Pons (tissue), 1 donor: ENCODE data around the gene HSPA8.
A peak's percentile ranks its signal among the peaks of the same experiment; 100 is the strongest.
"Not testable (repeated sequence)": the region's sequence is repeated elsewhere in the genome, so short reads cannot be mapped to it uniquely, and the experiment has no call there.

Experiments
- DNase-seq: peaks from one replicate; pipeline ENCODE4 v3.0.0-alpha.2; 2016; ENCODE audit warnings: low spot score

The HSPA8 gene

GRCh38 chr11:123061403-123062157, at the start of gene HSPA8:
Gene HSPA8, minus strand, starts transcription at chr11:123062136. Its CDS starts 812 bp downstream, at chr11:123061324.
- DNase-seq: peak; percentile 76

- peak; percentile 55 for DNase-seq
These were observed 49.5 kb upstream of the HSPA8 start for GRCh38 chr11:123111465-123111864.

GRCh38 chr11:123110397-123110796, 48.5 kb upstream of the HSPA8 start:
- no peak for DNase-seq

- DNase-seq: no peak
These were observed 46.1 kb upstream of the HSPA8 start for GRCh38 chr11:123107945-123108495.

- DNase-seq: no peak
These were observed 42.8 kb upstream of the HSPA8 start for GRCh38 chr11:123104697-123105096.

GRCh38 chr11:123103326-123103980, 41.5 kb upstream of the HSPA8 start:
- DNase-seq: peak; percentile 87

GRCh38 chr11:123100379-123101085, 38.6 kb upstream of the HSPA8 start:
- DNase-seq: peak; percentile 11

GRCh38 chr11:123098990-123099389, 37.1 kb upstream of the HSPA8 start:
- no peak for DNase-seq

GRCh38 chr11:123093739-123094138, 31.8 kb upstream of the HSPA8 start:
- no peak for DNase-seq

GRCh38 chr11:123091506-123091905, 29.6 kb upstream of the HSPA8 start:
- DNase-seq: no peak

- not testable (repeated sequence) for DNase-seq
These were observed 28.2 kb upstream of the HSPA8 start for GRCh38 chr11:123090168-123090567.

- DNase-seq: not testable (repeated sequence)
These were observed 27.0 kb upstream of the HSPA8 start for GRCh38 chr11:123088896-123089295.

GRCh38 chr11:123087657-123088056, 25.7 kb upstream of the HSPA8 start:
- DNase-seq: not testable (repeated sequence)

- DNase-seq: no peak
These were observed 24.4 kb upstream of the HSPA8 start for GRCh38 chr11:123086305-123086704.

- no peak for DNase-seq
These were observed 23.6 kb upstream of the HSPA8 start for GRCh38 chr11:123085497-123085896.

- DNase-seq: no peak
These were observed 22.5 kb upstream of the HSPA8 start for GRCh38 chr11:123084454-123084853.

GRCh38 chr11:123083623-123084029, 21.7 kb upstream of the HSPA8 start:
- DNase-seq: peak; percentile 58

GRCh38 chr11:123082977-123083376, 21.0 kb upstream of the HSPA8 start:
- DNase-seq: no peak

GRCh38 chr11:123080015-123080414, 18.1 kb upstream of the HSPA8 start:
- DNase-seq: no peak

- no peak for DNase-seq
These were observed 14.5 kb upstream of the HSPA8 start for GRCh38 chr11:123076484-123076883.

- no peak for DNase-seq
These were observed 11.6 kb upstream of the HSPA8 start for GRCh38 chr11:123073343-123074057.

GRCh38 chr11:123072762-123073161, 10.8 kb upstream of the HSPA8 start:
- no peak for DNase-seq
